NK-92 treated with Interleukin-12 subunit alpha and Interleukin-12 subunit beta, amount 100 ng/mL, for 24 hours (cell line): ENCODE data around the gene ANKDD1B.
"Not testable (repeated sequence)": the region's sequence is repeated elsewhere in the genome, so short reads cannot be mapped to it uniquely, and the experiment has no call there.

Source experiments
- DNase-seq: peaks from one replicate; lab custom pipeline; 2025; lab: John Stamatoyannopoulos, UW

ANKDD1B gene

DNA sequence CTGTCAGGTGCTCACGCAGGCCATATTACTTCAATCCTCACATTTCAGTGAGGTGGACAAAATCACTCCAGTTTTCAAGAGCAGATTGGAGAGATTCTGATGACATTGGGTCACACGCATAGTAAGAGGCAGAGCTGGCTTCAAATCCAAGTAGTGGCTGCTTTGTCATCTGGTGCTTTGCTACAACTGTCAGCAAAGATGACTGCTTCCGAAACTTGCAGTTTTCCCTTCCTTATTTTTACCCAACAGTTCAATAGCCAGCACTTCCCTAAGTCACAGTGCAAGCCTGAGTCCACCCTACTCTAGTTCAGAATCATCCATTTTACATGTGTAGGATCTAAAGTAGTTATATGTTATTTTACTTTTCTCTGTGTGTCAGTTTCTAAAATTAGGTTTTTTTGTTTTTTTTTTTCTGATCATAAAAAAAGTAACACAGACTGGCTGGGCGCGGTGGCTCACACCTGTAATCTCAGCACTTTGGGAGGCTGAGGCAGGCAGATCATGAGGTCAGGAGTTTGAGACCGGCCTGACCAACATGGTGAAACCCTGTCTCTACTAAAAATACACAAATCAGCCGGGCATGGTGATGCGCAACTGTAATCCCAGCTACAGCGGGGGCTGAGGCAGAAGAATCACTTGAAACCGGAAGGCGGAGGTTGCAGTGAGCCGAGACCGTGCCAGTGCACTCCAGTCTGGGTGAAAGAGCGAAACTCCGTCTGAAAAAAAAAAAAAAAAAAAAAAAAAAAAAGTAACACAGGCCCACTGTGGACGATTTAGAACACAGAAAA, 49.6 kb downstream of the ANKDD1B start:
- no peak for DNase-seq

- DNase-seq: no peak
Measured at GRCh38 chr5:75662061-75662460, 50.8 kb downstream of the ANKDD1B start.

DNA sequence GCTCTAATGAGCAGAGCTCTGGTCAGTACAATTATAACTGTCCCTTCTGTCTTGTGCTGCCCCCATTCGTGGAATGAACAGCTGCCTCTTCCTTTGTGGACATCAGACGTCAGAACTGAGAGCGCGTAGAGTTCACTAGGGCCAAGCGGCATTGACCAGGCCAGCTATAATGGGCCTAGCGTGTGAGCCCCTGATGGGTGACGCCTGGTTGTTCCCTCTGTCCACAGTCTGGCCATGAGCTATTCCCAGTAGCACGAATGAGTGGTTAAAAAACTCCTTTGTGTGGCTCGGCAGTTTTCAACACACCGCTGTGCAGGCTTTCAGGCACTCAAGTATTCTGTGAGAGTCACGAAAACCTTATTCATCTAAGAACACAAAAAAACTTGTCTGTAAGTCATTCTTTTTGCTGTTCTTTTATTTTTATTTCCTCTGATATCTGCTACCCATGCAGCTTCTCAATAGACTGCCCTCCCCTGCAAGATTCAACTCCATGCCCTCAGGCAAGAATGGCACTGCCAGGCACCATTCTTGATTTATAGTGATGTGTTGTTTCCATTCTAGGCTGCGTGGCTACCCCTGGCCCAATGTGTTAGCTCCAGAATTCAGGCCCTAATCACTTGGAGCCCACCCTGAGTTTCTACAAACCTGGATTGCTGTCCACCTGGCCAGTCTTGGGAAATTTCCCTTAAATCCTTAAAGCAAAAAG, 52.5 kb downstream of the ANKDD1B start:
- no peak for DNase-seq

DNA sequence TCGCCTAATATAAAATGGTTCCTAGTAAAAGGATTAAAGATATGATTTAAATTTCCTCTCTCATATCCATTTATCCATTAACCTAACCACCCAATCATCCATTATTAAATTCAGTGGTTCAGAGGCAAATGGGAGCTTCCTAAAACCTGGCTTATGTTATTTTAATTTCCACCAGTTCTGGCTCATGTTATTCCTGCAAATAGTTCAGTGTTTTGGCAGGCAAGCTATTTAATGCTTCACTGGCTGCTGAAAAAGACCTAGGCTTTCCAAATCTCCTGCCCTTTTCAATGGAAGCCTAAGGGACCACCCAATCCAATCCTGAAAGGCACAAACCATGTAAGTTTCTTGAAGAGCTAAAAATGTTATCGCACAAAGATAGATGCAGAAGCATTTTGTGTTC, 53.7 kb downstream of the ANKDD1B start:
- DNase-seq: no peak

- DNase-seq: no peak
Measured at GRCh38 chr5:75666801-75667200, 55.5 kb downstream of the ANKDD1B start.

DNA sequence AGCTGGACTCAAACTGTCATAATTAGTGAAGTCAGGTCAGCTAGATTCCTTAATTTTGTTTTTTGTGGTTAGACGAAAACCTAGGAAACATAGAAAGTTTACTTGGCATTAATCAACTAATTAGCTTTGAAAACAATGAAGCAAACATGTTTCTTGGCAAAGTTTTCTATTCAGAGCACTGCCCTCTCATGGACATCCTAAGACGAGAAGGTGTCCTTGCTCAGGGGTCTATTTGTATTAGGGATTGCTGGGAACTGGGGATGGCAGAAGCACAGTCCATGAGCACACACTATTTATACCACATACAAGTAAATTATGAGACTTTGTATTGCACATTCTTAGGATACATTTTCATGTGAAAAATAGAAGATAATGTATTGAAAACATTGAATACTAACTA, 56.3 kb downstream of the ANKDD1B start:
- no peak for DNase-seq

- no peak for DNase-seq
Measured at GRCh38 chr5:75668445-75668844, 57.2 kb downstream of the ANKDD1B start.

DNA sequence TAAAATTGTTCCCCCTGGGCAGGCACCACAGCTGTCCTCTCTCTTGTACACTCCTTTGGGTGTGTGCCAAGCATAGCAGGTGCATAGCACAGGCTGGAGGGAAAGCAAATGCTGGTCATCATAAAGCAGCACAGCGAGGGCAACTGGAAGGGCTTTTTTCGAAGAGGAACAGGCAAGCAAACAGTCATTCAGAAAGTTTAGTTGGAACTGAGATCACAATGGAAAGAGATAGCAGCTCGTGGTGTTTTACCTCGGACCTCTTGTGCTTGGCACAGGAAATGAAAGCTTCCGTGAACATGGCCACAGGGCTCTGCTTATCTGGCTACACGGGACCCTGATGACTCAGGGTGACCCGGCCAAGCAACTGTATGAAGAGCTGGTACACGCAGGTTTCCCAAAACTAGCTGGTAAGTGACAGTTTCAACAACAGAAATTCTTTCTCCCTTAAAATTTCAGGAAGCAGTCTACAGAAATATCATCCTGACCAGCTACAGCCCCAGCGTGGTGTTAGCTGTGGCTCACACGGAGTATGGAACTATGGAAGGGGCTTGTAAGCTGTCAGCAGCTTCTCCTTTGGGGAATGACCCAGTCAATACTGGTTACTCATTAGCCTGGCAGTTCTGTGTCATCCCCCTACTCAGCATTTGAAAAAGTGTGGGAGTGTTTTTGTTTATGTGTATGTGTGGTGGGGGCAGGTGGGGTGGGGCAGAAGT, 57.9 kb downstream of the ANKDD1B start:
- DNase-seq: peak; percentile 50

DNA sequence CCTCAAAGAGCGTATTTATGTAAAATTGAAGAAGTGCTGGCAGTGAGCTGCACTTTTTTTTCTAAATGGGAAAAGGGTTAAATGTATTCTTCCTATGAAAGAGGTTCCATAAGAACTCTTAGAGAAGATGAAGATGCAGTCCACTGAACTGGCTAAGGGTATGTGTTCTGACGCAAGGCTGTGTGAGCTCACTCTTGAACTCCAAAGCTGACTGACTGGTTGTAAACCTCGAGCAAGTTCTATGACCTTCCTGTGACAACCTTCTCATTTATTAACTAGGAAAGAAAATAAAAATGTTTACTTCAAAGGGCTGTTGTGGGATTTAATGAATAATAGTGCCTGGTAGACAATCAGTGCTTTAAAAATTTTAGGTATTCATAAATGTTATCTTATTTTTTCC, 59.3 kb downstream of the ANKDD1B start:
- DNase-seq: no peak

DNA sequence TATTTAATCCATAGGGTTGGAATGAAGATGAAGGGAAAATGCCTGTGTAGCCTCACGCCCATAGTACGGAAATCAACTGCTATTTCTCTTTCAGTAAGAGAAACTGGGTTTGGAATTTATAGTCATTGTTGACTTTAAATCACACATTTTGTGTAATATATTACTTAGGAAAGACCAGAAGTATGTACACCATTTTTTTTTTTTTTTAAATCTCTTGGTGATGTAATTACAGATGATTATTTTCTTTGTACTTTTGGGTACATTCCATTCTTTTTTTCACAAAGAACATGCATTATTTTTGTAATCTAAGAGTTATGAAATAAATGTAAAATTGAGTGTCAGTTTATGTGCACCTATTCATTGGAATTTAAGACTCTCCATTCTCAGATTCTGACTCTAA, 60.3 kb downstream of the ANKDD1B start:
- DNase-seq: no peak

GRCh38 chr5:75672616-75673015, 61.4 kb downstream of the ANKDD1B start:
- no peak for DNase-seq

DNA sequence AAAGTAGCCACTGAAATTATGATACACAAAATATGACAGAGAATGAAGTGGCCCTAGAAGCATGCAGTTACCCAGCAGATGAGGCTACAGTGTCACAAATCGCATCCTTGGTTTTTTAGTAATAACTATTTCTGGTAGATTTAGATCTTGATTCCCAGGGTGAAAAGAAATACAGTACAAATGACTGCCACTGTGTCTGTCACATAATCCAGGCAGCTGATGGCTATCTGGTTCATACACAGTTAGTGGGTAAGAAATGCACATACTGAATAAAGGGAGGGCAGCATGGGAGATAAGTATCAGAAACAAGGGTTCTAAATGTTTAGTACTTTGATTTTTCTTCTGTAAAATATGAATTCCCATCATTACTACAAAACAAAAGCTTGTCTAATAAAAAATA, 64.5 kb downstream of the ANKDD1B start:
- no peak for DNase-seq

- DNase-seq: no peak
Measured at GRCh38 chr5:75677607-75678006, 66.4 kb downstream of the ANKDD1B start.

GRCh38 chr5:75678155-75678554, 66.9 kb downstream of the ANKDD1B start:
- no peak for DNase-seq

DNA sequence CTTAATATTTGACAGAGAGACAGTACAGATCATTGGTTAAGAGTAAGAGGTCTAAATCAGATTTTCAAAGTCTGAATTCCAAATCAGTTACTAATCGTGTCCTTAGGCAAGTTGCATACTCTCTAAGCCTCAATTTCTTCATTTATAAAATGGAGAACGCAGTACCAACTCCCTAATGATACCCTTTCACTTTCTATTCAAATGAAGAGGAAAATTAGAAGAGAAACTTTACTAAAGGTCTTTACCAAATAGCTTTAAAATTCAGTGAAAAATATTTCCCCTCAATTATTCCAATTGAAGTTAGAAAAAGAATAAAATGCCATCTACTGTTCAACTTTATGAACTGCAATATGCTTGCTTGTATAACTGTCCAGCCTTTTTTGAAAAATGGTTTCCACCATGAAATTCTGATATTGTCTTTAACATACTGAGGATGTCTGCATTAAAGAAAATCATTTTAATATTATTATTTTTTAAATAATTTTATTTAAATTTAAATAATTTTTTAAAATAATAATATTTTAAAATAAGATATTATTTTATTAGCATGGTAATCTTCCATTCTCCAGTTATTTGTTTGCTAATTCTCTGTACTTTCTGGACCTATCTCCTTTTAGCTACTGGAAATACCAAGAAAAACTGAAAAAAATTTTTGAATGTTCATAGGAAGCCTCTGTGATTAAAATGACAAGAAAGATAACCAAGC, 70.0 kb downstream of the ANKDD1B start:
- no peak for DNase-seq

DNA sequence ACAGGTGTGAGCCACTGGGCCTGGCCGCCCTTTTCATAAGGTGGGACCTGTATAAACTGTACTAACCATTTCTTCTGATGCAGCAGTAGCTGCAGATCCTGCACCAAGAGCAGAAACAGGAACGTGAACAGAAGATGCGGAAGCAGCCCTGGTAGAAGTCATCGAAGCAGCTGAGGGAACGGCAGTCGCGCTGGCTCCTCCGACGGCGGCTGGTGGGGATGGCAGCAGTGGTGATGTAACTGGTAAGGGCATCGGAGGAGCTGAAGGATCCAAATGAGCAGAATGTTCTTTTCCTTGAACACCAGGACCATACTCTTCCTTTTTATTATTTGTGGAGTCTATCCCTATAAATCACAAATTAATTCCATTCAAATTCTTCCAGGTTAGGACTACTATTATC, 73.9 kb downstream of the ANKDD1B start:
- DNase-seq: no peak

DNA sequence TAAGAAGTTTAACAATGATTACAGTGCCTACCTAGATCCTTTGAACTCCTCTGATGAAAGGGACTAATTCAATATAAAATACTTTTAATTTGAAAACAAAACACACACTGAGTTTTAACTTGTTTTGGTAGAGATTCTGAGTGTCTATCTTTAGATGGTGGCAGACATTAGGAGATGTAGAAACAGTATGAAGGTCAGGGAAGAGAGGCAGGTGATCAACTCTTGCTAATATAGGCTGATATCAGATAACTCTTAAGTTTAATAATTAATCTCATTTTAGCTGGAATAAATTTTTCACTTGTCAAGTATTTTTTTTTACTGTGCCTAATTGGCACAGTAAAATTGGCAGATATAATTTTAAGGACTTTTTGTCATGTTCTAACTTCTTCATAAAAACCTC, 75.2 kb downstream of the ANKDD1B start:
- DNase-seq: no peak

DNA sequence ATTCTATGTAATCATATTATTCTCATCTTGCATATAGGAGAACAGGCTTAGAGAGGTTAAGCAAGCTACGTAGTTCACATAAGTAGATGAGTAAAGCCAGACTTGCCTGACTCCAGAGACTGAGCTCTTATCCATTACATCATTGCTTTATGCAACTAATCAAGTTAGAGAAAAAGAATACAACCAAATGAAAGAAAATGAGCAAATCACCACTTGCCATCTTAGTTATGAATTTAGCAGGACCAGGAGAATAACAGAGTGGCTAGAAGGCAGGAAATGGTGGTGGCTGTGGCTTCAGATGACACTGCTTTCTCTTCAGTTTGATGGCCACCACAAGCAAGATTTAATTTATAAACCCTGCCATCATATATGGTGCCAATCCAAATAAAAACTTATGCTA, 79.4 kb downstream of the ANKDD1B start:
- DNase-seq: no peak

GRCh38 chr5:75694781-75695180, 83.5 kb downstream of the ANKDD1B start:
- no peak for DNase-seq

DNA sequence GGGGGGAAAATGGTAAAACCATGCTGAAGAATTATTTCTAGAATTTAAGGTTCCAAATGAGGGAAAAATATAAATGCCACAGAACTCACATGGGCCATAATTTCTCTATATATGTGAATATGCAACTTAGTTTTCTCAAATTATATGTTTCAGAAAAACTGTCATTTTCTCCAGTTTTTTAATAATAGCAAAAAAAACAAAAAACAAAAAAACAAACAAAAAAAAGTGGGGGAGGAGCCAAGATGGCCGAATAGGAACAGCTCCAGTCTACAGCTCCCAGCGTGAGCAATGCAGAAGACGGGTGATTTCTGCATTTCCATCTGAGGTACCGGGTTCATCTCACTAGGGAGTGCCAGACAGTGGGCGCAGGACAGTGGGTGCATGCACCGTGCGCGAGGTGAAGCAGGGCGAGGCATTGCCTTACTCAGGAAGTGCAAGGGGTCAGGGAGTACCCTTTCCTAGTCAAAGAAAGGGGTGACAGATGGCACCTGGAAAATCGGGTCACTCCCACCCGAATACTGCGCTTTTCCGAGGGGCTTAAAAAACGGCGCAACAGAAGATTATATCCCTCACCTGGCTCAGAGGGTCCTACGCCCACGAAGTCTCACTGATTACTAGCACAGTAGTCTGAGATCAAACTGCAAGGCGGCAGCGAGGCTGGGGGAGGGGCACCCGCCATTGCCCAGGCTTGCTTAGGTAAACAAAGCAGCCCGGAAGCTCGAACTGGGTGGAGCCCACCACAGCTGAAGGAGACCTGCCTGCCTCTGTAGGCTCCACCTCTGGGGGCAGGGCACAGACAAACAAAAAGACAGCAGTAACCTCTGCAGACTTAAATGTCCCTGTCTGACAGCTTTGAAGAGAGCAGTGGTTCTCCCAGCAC, 84.5 kb downstream of the ANKDD1B start:
- DNase-seq: not testable (repeated sequence)

GRCh38 chr5:75701856-75702255, 90.6 kb downstream of the ANKDD1B start:
- no peak for DNase-seq
